Femur (tissue), 1 donor: ENCODE results near the gene COX4I2.
"Not testable (repeated sequence)": the region's sequence is repeated elsewhere in the genome, so short reads cannot be mapped to it uniquely, and the experiment has no call there.

ENCODE experiments used
- DNase-seq: peaks from one replicate; pipeline ENCODE4 v3.0.0-alpha.2; 2017

Gene COX4I2

GRCh38 chr20:31661625-31662371 is 24.1 kb downstream of the COX4I2 start:
- DNase-seq = peak; percentile 92

- no peak for DNase-seq
These were observed 24.7 kb downstream of the COX4I2 start for GRCh38 chr20:31662372-31662854.

- DNase-seq = no peak
These were observed 25.8 kb downstream of the COX4I2 start for GRCh38 chr20:31663524-31663837.

GRCh38 chr20:31663838-31664695 is 26.4 kb downstream of the COX4I2 start:
- no peak for DNase-seq

GRCh38 chr20:31664696-31665354 is 27.1 kb downstream of the COX4I2 start:
- DNase-seq = no peak

- no peak for DNase-seq
These were observed 28.0 kb downstream of the COX4I2 start for GRCh38 chr20:31665753-31666152.

- peak; percentile 47 for DNase-seq
These were observed 28.7 kb downstream of the COX4I2 start for GRCh38 chr20:31666258-31667042.

- no peak for DNase-seq
These were observed 29.9 kb downstream of the COX4I2 start for GRCh38 chr20:31667315-31668285.

GRCh38 chr20:31668944-31669343 is 31.2 kb downstream of the COX4I2 start:
- DNase-seq = not testable (repeated sequence)

GRCh38 chr20:31669876-31670275 is 32.2 kb downstream of the COX4I2 start:
- no peak for DNase-seq

GRCh38 chr20:31670371-31671228 is 32.9 kb downstream of the COX4I2 start:
- DNase-seq = peak; percentile 69

GRCh38 chr20:31671324-31671723 is 33.6 kb downstream of the COX4I2 start:
- no peak for DNase-seq

- no peak for DNase-seq
These were observed 35.7 kb downstream of the COX4I2 start for GRCh38 chr20:31673435-31673834.

GRCh38 chr20:31673943-31674463 is 36.3 kb downstream of the COX4I2 start:
- no peak for DNase-seq

- DNase-seq = peak; percentile 76
These were observed 37.4 kb downstream of the COX4I2 start for GRCh38 chr20:31674895-31675827.

- DNase-seq = peak; percentile 50
These were observed 38.3 kb downstream of the COX4I2 start for GRCh38 chr20:31675828-31676608.

GRCh38 chr20:31676609-31676989 is 38.9 kb downstream of the COX4I2 start:
- DNase-seq = no peak
